Erythroblast (primary cell): ENCODE data around the gene OR6B1.
"Not testable (repeated sequence)": the region's sequence is repeated elsewhere in the genome, so short reads cannot be mapped to it uniquely, and the experiment has no call there.

Source experiments
- DNase-seq, 2 experiments: peaks; one replicate each; lab custom pipeline; 2025; lab: John Stamatoyannopoulos, UW
- GATA1 ChIP-seq: IDR thresholded peaks from 2 replicates; pipeline ENCODE4 v1.6.1; 2011; ENCODE audit warnings: low read depth, mild to moderate bottlenecking, control low read depth, low read length, moderate library complexity
- POLR2A ChIP-seq: IDR thresholded peaks from 2 replicates; pipeline ENCODE4 v1.6.1; 2011; ENCODE audit warnings: mild to moderate bottlenecking, low read length

OR6B1 gene

GRCh38 chr7:144038887-144039286 is 38.8 kb downstream of the OR6B1 start:
- TF ChIP-seq GATA1: no peak
- no peak for TF ChIP-seq POLR2A
- no peak for DNase-seq

GRCh38 chr7:144048648-144049047 is 48.5 kb downstream of the OR6B1 start, which contains the start of gene OR2A5:
Gene OR2A5 (plus strand): TSS chr7:144048948. CDS start chr7:144050402, 1,454 bp downstream.
- DNase-seq: no peak
- TF ChIP-seq POLR2A (no peak), GATA1 (no peak)

- no peak for TF ChIP-seq GATA1
- TF ChIP-seq POLR2A: no peak
- no peak for DNase-seq
Observed at GRCh38 chr7:144049491-144049890, 49.4 kb downstream of the OR6B1 start.

GRCh38 chr7:144050093-144050492 is 50.0 kb downstream of the OR6B1 start:
- TF ChIP-seq GATA1 (no peak), POLR2A (no peak)
- DNase-seq: no peak

GRCh38 chr7:144050884-144051283 is 50.8 kb downstream of the OR6B1 start:
- DNase-seq: not testable (repeated sequence)

GRCh38 chr7:144057954-144058353 is 57.8 kb downstream of the OR6B1 start:
- no peak for DNase-seq
- TF ChIP-seq GATA1 (no peak), POLR2A (no peak)
